ENCODE measurements around the gene PUS7.
"Not testable (repeated sequence)": the region's sequence is repeated elsewhere in the genome, so short reads cannot be mapped to it uniquely, and the experiment has no call there.

PUS7 gene

GRCh38 chr7:105444342-105444987 lies 77.6 kb downstream of the PUS7 start:
- no peak for FAIRE-seq

DNA sequence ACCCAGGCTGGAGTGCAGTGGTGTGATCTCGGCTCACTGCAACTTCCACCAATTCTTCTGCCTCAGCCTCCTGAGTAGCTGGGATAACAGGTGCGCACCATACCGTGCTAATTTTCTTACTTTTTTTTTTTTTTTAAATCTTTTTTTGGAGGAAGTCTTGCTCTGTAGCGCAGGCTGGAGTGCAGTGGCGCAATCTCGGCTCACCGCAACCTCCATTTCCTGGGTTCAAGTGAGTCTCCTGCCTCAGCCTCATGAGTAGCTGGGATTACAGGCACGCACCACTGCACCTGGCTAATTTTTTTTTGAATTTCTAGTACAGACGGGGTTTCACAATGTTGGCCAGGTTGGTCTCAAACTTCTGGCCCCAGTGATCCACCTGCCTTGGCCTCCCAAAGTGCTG lies 79.9 kb downstream of the PUS7 start:
- FAIRE-seq: not testable (repeated sequence)

- no peak for FAIRE-seq
These were observed 82.7 kb downstream of the PUS7 start for GRCh38 chr7:105439174-105439893.

DNA sequence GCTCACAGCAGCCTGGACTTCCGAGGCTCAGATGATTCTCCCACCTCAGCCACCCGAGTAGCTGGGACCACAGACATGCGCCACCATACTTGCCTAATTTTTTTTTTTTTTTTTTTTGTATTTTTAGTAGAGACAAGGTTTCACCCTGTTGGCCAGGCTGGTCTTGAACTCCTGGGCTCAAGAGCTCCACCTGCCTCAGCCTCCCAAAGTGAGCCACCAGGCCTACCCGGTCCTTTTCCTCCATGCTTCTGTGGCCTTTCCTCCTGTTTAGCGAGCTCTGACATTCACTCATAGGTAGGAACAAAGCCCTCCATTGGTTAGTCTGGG lies 83.3 kb downstream of the PUS7 start:
- no peak for FAIRE-seq

GRCh38 chr7:105438254-105438653 lies 83.8 kb downstream of the PUS7 start:
- FAIRE-seq: no peak

DNA sequence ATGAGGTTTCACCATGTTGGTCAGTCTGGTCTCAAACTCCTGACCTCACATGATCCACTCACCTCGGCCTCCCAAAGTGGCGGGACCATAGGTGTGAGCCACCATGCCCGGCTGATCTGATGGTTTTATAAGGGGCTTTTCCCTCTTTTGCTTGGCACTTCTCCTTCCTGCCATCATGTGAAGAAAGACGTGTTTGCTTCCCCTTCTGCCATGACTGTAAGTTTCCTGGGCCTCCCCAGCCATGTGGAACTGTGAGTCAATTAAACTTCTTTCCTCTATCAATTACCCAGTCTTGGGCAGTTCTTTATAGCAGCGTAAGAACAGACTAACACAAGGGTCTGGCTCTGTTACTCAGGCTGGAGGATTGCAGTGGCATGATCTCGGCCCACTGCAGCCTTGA lies 84.7 kb downstream of the PUS7 start:
- not testable (repeated sequence) for FAIRE-seq

GRCh38 chr7:105429746-105430612 lies 92.1 kb downstream of the PUS7 start:
- FAIRE-seq: no peak

GRCh38 chr7:105426606-105427146 lies 95.4 kb downstream of the PUS7 start:
- FAIRE-seq: no peak

DNA sequence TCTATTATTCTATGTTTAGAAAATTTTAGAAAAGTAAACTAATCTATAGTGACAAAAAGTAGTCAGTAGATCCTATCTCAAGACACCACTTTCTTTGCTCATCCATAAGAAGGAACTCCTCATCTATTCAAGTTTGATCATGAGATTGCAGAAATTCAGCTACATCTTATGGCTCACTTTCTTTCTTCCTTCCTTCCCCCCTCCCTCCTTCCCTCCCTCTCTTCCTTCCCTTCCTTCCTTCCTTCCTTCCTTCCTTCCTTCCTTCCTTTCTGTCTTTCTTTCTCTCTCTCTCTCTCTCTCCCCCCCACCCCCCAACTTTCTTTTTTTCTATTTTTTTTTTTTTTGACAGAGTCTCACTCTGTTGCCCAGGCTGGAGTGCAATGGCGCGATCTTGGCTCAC lies 98.1 kb downstream of the PUS7 start:
- FAIRE-seq: no peak

DNA sequence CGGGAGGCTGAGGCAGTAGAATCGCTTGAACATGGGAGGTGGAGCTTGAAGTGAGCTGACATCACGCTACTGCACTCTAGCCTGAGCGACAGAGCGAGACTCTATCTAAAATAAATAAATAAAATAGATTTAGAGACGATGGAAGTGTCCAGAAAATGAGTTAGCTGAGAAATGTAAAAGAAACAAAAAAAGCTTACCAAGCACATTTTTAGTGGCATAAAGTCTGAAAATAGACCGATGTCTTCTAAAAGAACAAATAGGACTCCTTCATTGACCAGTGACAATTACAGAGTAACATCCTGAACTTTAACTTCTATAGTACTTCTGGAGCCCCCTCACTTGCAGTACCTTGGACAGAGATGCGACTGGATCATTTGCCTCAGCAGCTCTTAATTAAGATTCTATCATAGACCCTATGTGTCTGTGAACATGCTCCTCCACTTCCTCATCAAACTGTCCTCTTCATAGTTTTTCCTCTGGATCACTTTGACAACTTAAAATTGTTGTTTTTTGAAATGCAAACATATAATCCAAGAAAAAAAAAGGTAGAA lies 108.1 kb downstream of the PUS7 start:
- no peak for FAIRE-seq

- not testable (repeated sequence) for FAIRE-seq
These were observed 111.3 kb downstream of the PUS7 start for GRCh38 chr7:105410774-105411173.

DNA sequence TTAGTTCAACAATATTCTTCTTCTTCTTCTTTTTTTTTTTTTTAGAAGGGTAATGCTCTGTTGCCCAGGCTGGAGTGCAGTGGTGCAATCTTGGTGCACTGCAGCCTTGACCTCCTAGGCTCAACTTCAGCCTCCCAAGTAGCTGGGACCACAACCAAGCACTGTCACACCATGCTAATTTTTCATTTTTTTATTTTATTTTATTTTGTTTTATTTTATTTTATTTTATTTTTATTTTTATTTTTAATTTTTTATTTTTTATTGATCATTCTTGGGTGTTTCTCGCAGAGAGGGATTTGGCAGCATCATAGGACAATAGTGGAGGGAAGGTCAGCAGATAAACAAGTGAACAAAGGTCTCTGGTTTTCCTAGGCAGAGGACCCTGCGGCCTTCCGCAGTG lies 112.3 kb downstream of the PUS7 start:
- FAIRE-seq: not testable (repeated sequence)

GRCh38 chr7:105408791-105409410 lies 113.2 kb downstream of the PUS7 start:
- no peak for FAIRE-seq
